HG03045 (cell line): ENCODE data around the gene HELZ.
"Not testable (repeated sequence)": the region's sequence is repeated elsewhere in the genome, so short reads cannot be mapped to it uniquely, and the experiment has no call there.

ENCODE experiments used
- ATAC-seq: cut with Tn5 transposase; IDR thresholded peaks from one replicate; pipeline ENCODE4 v1.9.1; 2021; ENCODE audit warnings: mild to moderate bottlenecking, moderate library complexity; ENCODE audit not compliant: unreplicated experiment

HELZ gene

GRCh38 chr17:67198131-67198530, 46.9 kb downstream of the HELZ start:
- no peak for ATAC-seq

GRCh38 chr17:67197023-67197422, 48.0 kb downstream of the HELZ start:
- ATAC-seq, result not testable (repeated sequence)

- no peak for ATAC-seq
Observed at GRCh38 chr17:67196422-67196821, 48.6 kb downstream of the HELZ start.

- no peak for ATAC-seq
Observed at GRCh38 chr17:67194134-67194533, 50.9 kb downstream of the HELZ start.

- ATAC-seq, result no peak
Observed at GRCh38 chr17:67187927-67188326, 57.1 kb downstream of the HELZ start.

- no peak for ATAC-seq
Observed at GRCh38 chr17:67186782-67187181, 58.2 kb downstream of the HELZ start.

- ATAC-seq, result no peak
Observed at GRCh38 chr17:67183531-67183930, 61.5 kb downstream of the HELZ start.

GRCh38 chr17:67181825-67182224, 63.2 kb downstream of the HELZ start:
- ATAC-seq, result no peak

GRCh38 chr17:67180275-67180674, 64.7 kb downstream of the HELZ start:
- ATAC-seq, result no peak

- ATAC-seq, result no peak
Observed at GRCh38 chr17:67178555-67178954, 66.4 kb downstream of the HELZ start.

GRCh38 chr17:67177732-67178131, 67.3 kb downstream of the HELZ start:
- no peak for ATAC-seq

GRCh38 chr17:67174190-67174589, 70.8 kb downstream of the HELZ start:
- no peak for ATAC-seq

GRCh38 chr17:67171560-67171959, 73.4 kb downstream of the HELZ start:
- peak; percentile 94 for ATAC-seq

- no peak for ATAC-seq
Observed at GRCh38 chr17:67168496-67168895, 76.5 kb downstream of the HELZ start.

- no peak for ATAC-seq
Observed at GRCh38 chr17:67165201-67165600, 79.8 kb downstream of the HELZ start.

- no peak for ATAC-seq
Observed at GRCh38 chr17:67164302-67164701, 80.7 kb downstream of the HELZ start.

GRCh38 chr17:67162771-67163170, 82.2 kb downstream of the HELZ start:
- no peak for ATAC-seq

- no peak for ATAC-seq
Observed at GRCh38 chr17:67161573-67161972, 83.4 kb downstream of the HELZ start.

GRCh38 chr17:67160791-67161190, 84.2 kb downstream of the HELZ start:
- no peak for ATAC-seq

GRCh38 chr17:67157732-67158639, 87.0 kb downstream of the HELZ start:
- ATAC-seq, result no peak

GRCh38 chr17:67156269-67157199, 88.5 kb downstream of the HELZ start:
- no peak for ATAC-seq

GRCh38 chr17:67152824-67153223, 92.2 kb downstream of the HELZ start:
- ATAC-seq, result no peak
